K562 (cell line): ENCODE measurements around the gene UBE2G2. TPM values are rescaled to one million over a fixed set of nuclear protein-coding genes. Genes with fewer than 3 reads are reported as not detected.
A peak's percentile ranks its signal among the peaks of the same experiment; 100 is the strongest.

Source experiments
- ATAC-seq: fragments of 200-7000 bp; cut with Tn5 transposase; 3 replicates; pipeline ENCODE4 v1.9.1; 2020; ENCODE audit warnings: moderate library complexity
- BruUV-seq: library from RNA; stranded (reverse); fragments of 400-500 nt; replicated peaks from 2 replicates; lab custom pipeline; 2021; lab: Mats Ljungman, UMichigan
- CTCF ChIA-PET: fragments of 300-600 bp; formaldehyde crosslinking; extraction: SDS; loops from one replicate; lab custom pipeline; 2021; ENCODE audit warnings: low intra/inter-chr PET ratio; lab: Yijun Ruan, JAX
- POLR2A ChIA-PET: fragments of 300-600, 350-650 bp; sonication (Branson Sonifier 250); formaldehyde crosslinking; extraction: SDS; loops from one replicate; lab custom pipeline; 2021; ENCODE audit warnings: antibody characterized with exemption, inconsistent platforms; lab: Yijun Ruan, JAX
- DNase-seq, 4 experiments: peaks; one replicate each; pipeline versions ENCODE4 v3.0.0 to v3.0.0-alpha.2; 2011 to 2018; ENCODE audit warnings: low spot score in 3 of 4, mixed read lengths in 3 of 4; ENCODE audit errors: extremely low read depth in 1 of 4
- FAIRE-seq: peaks from 2 replicates; lab custom pipeline; 2011; peaks lifted over from hg19 to GRCh38; lab: Jason Lieb, UNC
- H2AFZ ChIP-seq: 2 replicates; pipeline ENCODE4 v1.6.0; 2011; ENCODE audit warnings: low read depth, low read length, control low read depth, inconsistent platforms
- H3K27ac ChIP-seq: fragments of 200-600 bp; 3 replicates; pipeline ENCODE4 v1.8.0; 2011; ENCODE audit warnings: low read depth, mild to moderate bottlenecking, control low read depth, inconsistent platforms, low read length, moderate library complexity, mixed read lengths; ENCODE audit errors: extremely low read depth
- H3K27me3 ChIP-seq, 2 experiments: fragments of 300-600 bp in 1 of 2; 2 replicates in 1 of 2; 3 replicates in 1 of 2; pipeline versions ENCODE4 v1.6.0 to v1.8.0; 2011; ENCODE audit warnings: inconsistent platforms in 2 of 2, low read length in 2 of 2, mild to moderate bottlenecking in 1 of 2, mixed read lengths in 1 of 2, moderate library complexity in 1 of 2; ENCODE audit not compliant: control insufficient read depth in 2 of 2, insufficient read depth in 2 of 2
- H3K36me3 ChIP-seq: fragments of 300-600 bp; 3 replicates; pipeline ENCODE4 v1.8.0; 2011; ENCODE audit warnings: mild to moderate bottlenecking, low read length, inconsistent platforms; ENCODE audit not compliant: control insufficient read depth, insufficient read depth
- H3K4me1 ChIP-seq, 2 experiments: fragments of 200-600 bp in 1 of 2; replicated peaks in 1 of 2; 2 replicates in 1 of 2; 3 replicates in 1 of 2; pipeline versions ENCODE4 v1.5.1 to v1.8.0; 2011; ENCODE audit warnings: inconsistent platforms in 2 of 2, low read length in 2 of 2, mild to moderate bottlenecking in 1 of 2, mixed read lengths in 1 of 2, moderate library complexity in 1 of 2; ENCODE audit not compliant: control insufficient read depth in 2 of 2, insufficient read depth in 2 of 2
- H3K4me2 ChIP-seq: 2 replicates; pipeline ENCODE4 v1.6.1; 2011; ENCODE audit warnings: low read length, control low read depth, inconsistent platforms, mixed read lengths; ENCODE audit not compliant: insufficient read depth
- H3K4me3 ChIP-seq: fragments of 200-600 bp; sonication (generic), shearing (Covaris generic); 2 replicates; pipeline ENCODE4 v1.5.1; 2016; ENCODE audit warnings: control low read depth, inconsistent platforms
- H3K79me2 ChIP-seq: fragments of 200-600 bp; 3 replicates; pipeline ENCODE4 v1.8.0; 2011; ENCODE audit warnings: low read length, inconsistent platforms; ENCODE audit not compliant: control insufficient read depth, insufficient read depth
- H3K9ac ChIP-seq, 2 experiments: 2 replicates each; pipeline versions ENCODE4 v1.6.0 to v1.6.1; 2011; ENCODE audit warnings: low read depth in 2 of 2, low read length in 2 of 2, control low read depth in 1 of 2, inconsistent platforms in 1 of 2, mild to moderate bottlenecking in 1 of 2, mixed read lengths in 1 of 2; ENCODE audit not compliant: insufficient read depth in 1 of 2
- H3K9me1 ChIP-seq: one replicate; pipeline ENCODE4 v1.6.0; 2011; ENCODE audit warnings: inconsistent platforms, mild to moderate bottlenecking, low read length, moderate library complexity; ENCODE audit not compliant: control insufficient read depth, insufficient read depth
- H3K9me3 ChIP-seq: replicated peaks from 2 replicates; pipeline ENCODE4 v1.5.1; 2011; ENCODE audit warnings: low read depth, low read length, inconsistent platforms; ENCODE audit not compliant: control insufficient read depth, insufficient read depth
- H4K20me1 ChIP-seq: replicated peaks from 2 replicates; pipeline ENCODE4 v1.6.1; 2011; ENCODE audit warnings: low read length, inconsistent platforms, mixed read lengths; ENCODE audit not compliant: control insufficient read depth, insufficient read depth
- ASH1L ChIP-seq: fragments of 450-650 bp; IDR thresholded peaks from 2 replicates; pipeline ENCODE4 v1.6.1; 2018; ENCODE audit warnings: borderline replicate concordance, mild to moderate bottlenecking, low read depth; ENCODE audit not compliant: partially characterized antibody
- BACH1 ChIP-seq: fragments of 200-800 bp; sonication (Bioruptor generic); IDR thresholded peaks from 2 replicates; pipeline ENCODE4 v1.6.1; 2016; ENCODE audit warnings: missing genetic modification characterization, missing compliant biosample characterization
- KDM2B ChIP-seq: fragments of 250-450 bp; sonication (Bioruptor Pico); IDR thresholded peaks from 2 replicates; pipeline ENCODE4 v1.8.0; 2021; ENCODE audit warnings: mild to moderate bottlenecking, moderate library complexity
- MCM2 ChIP-seq: fragments of 450-650 bp; IDR thresholded peaks from 2 replicates; pipeline ENCODE4 v1.6.1; 2017; ENCODE audit warnings: low read depth, mild to moderate bottlenecking
- POLR2G ChIP-seq: fragments of 200-400 bp; formaldehyde crosslinking; IDR thresholded peaks from 2 replicates; pipeline ENCODE4 v1.6.1; 2017; ENCODE audit warnings: low read depth, mild to moderate bottlenecking, antibody characterized with exemption, low read length, moderate library complexity
- RBM39 ChIP-seq: fragments of 200-400 bp; formaldehyde crosslinking; optimal IDR thresholded peaks from 2 replicates; pipeline ENCODE3; 2018; ENCODE audit warnings: low read depth, low read length
- YY1 ChIP-seq, 3 experiments: IDR thresholded peaks; 2 replicates each; pipeline ENCODE4 v1.6.1; 2011; ENCODE audit warnings: low read length in 2 of 3, mild to moderate bottlenecking in 2 of 3, moderate library complexity in 2 of 3, borderline replicate concordance in 1 of 3, control low read depth in 1 of 3, low read depth in 1 of 3; ENCODE audit not compliant: insufficient read depth in 3 of 3, insufficient replicate concordance in 2 of 3, control insufficient read depth in 1 of 3, insufficient read length in 1 of 3; ENCODE audit errors: extremely low read depth in 1 of 3
- WGBS: fragments of 100-300 bp; shearing (Covaris generic); methylation state at CpG from one replicate; pipeline ENCODE4 v1.1.6; 2016; ENCODE audit warnings: low coverage, mixed read lengths; ENCODE audit not compliant: insufficient coverage; ENCODE audit errors: missing lambda C conversion rate; 5-methylcytosine and 5-hydroxymethylcytosine counted together
- in situ Hi-C: fragments of 300-500 bp; cut with MboI; formaldehyde crosslinking; loops from 4 replicates; pipeline ENCODE4 v1.15.0; 2018; ENCODE audit warnings: inconsistent platforms, mixed read lengths
- intact Hi-C: fragments of 100-400 bp; cut with micrococcal nuclease; formaldehyde crosslinking; loops from 2 replicates; pipeline ENCODE4 v1.14.2; 2022
- polyA plus RNA-seq, 8 experiments: library from polyadenylated mRNA; depleted of rRNA in 4 of 8; stranded (reverse) in 5 of 8; unstranded in 3 of 8; fragments of >200 nt; fragmentation: Nextera tagmentation in 2 of 8; fragmentation: Illumina TruSeq in 1 of 8; extraction: Ambion mirVana in 2 of 8; extraction: Trizol in 1 of 8; gene quantifications; 2 replicates each; pipeline versions ENCODE4 v1.2.1 to v1.2.3, GENCODE V29; 2011 to 2014; ENCODE audit warnings: inconsistent platforms in 1 of 8, missing spikeins in 1 of 8
- total RNA-seq, 7 experiments: library from RNA; depleted of rRNA in 6 of 7; stranded (reverse); fragments of >200 nt in 6 of 7; fragmentation: Illumina TruSeq in 2 of 7; extraction: Trizol in 2 of 7; gene quantifications; 2 replicates each; pipeline versions ENCODE4 v1.2.1 to v1.2.3, GENCODE V29; 2011 to 2021; ENCODE audit warnings: low replicate concordance in 1 of 7

Gene UBE2G2
- total and polyA plus RNA-seq, 9 of the 15 experiments (the other 6 are each of a cell fraction or from before 2014, with no cell fraction given) = 47.5 to 225 (median 140) TPM

DNA sequence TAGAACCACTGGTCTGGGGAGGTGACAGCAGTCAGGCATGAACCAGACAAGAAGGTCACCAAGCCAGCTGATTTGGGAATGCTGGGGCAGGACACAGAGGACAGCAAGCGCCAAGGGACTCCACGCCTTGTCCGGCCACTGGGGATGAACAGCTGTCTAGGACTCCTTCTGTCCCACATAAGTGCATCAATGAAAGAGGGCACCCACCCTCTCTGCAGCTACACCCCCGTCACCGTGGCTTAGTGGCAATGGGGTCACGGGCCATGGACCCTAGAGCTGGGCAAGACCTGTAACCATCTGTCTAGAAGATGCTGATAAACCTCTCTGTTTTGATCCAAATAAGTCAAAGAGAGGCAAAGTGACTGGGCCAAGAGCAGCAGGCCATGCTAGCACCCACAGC, 16.8 kb downstream of the UBE2G2 start:
- CTCF ChIA-PET = no interaction called here
- Histone ChIP-seq H3K9me3 (no peaks in the 10 kb centered on the region), H3K4me2 (no peak overlapping the region), H3K4me1 (peaks cover 0 to 5% of the 10 kb centered on the region in 2 experiments; a peak in 1 of 5 replicates), H3K36me3 (peaks cover 82% of the 10 kb centered on the region), H3K9me1 (no peaks in the 10 kb centered on the region), H2AFZ (no peak overlapping the region), H3K27ac (no peak overlapping the region), H3K9ac (no peak overlapping the region; a peak in 1 of 4 replicates), H3K27me3 (no peaks in the 10 kb centered on the region), H4K20me1 (peaks cover 22% of the 10 kb centered on the region), H3K4me3 (no peak overlapping the region), H3K79me2 (peaks cover 88% of the 10 kb centered on the region)
- BruUV-seq = no TSS peak
- in situ Hi-C loops (no loop called here), intact Hi-C loops (no loop called here)
- ATAC-seq (no peak), DNase-seq (no peak), FAIRE-seq (no peak)
- TF ChIP-seq RBM39 = no peak
- TF ChIP-seq MCM2 = no peak
- no peak for TF ChIP-seq ASH1L
- TF ChIP-seq BACH1 = no peak
- TF ChIP-seq YY1 (IDR thresholded peaks at IDR 0.05; ENCODE audit: borderline replicate concordance in 1 of 3, control insufficient read depth in 1 of 3, extremely low read depth in 1 of 3, insufficient read depth in 3 of 3, insufficient read length in 1 of 3, insufficient replicate concordance in 2 of 3, low read depth in 1 of 3, low read length in 2 of 3) = no peak
- TF ChIP-seq POLR2G = 0 out of 2 replicates have a peak, but pooled peaks have one; percentile 17
- TF ChIP-seq KDM2B (CRISPR knock-in tag) = no peak
- POLR2A ChIA-PET = interaction anchor here (0.6 kb wide), 1 partner anchor 17 kb away, joined by 3 read pairs; no protein-coding TSS in a partner anchor
- WGBS = 93% methylated on average over 6 of the region's 6 CpGs
